ENCODE results near the gene SELENOP. TPM values are rescaled to one million over a fixed set of nuclear protein-coding genes. Genes with fewer than 3 reads are reported as not detected.

Gene SELENOP
- total and polyA plus RNA-seq, 5 experiments from 2014 or later = 0.44 to 3.9 (median 1.5) TPM; not detected in 1

DNA sequence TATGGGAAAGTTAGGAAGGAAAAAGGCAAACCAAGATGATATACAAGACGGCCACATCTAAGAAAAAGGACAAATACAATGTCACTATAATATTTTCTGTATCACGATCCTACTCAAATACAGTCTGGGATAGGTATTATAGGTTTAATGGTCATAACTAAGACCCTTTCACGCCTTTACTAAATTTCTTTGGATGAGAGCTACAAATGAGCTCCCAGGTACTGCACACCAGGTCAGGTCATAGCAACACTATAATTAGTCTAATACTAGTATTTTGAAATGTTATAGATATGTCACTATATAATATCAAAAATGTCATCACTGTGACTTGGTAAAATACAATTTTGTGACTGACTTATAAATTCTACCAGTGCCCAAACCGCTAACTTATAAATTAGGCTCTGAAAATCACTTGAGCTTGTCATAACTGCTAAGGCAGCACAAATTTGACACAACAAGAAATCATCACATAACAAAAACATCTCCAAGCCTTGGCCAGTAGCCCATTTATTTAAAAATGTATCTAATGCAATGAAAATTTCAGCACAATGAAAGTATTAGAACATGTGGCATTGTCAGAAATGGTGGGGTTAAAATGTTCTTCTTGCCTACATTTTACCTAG is 6.9 kb downstream of the SELENOP start:
- Mint-ChIP-seq H3K27me3 (peaks cover 0 to 1% (median 0%) of the 10 kb centered on the region in 5 donors), H3K4me3 (no peak overlapping the region), H3K27ac (no peak overlapping the region), H3K36me3 (peaks cover 0 to 10% (median 0%) of the 10 kb centered on the region in 3 donors), H3K9me3 (no peaks in the 10 kb centered on the region), H3K4me1 (no peaks in the 10 kb centered on the region)
- DNase-seq (no peak), ATAC-seq (no peak)
- POLR2A ChIA-PET = no interaction called here

DNA sequence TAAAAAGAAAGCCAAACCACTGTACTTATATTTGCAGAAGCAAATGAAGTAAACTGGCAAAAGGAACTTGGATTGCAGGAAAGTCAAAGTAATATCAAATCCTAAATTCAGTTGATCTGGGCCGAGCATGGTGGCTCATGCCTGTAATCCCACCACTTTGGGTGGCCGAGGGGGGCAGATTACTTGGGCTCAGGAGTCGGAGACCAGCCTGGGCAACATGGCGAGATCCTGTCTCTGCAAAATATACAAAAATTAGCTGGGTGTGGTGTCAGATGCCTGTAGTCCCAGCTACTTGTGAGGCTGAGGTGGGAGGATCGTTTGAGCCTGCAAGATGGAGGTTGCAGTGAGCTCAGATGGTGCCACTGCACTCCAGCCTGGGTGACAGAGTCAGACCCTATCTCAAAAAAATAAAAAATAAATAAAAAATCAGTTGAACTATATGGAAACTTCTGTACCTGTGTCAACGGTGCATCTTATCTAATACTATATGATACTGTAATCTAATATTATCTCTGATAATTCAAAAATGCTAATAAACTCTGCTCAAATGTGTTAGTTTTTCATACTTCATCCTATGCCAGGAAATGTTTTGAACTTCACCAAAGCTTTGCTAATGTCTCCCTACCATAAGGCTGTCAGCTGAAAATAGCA is 10.1 kb downstream of the SELENOP start:
- POLR2A ChIA-PET = no interaction called here
- H3K27me3 Mint-ChIP-seq = peaks cover 0 to 1% (median 0%) of the 10 kb centered on the region in 5 donors
- no peaks in the 10 kb centered on the region for H3K4me1 Mint-ChIP-seq
- H3K36me3 Mint-ChIP-seq = peaks cover 5 to 23% (median 7%) of the 10 kb centered on the region in 3 donors
- H3K4me3 Mint-ChIP-seq = no peak overlapping the region
- ATAC-seq = no peak
- no peak overlapping the region for H3K27ac Mint-ChIP-seq
- H3K9me3 Mint-ChIP-seq = peaks cover 0 to 10% (median 0%) of the 10 kb centered on the region in 9 donors
- DNase-seq = no peak

DNA sequence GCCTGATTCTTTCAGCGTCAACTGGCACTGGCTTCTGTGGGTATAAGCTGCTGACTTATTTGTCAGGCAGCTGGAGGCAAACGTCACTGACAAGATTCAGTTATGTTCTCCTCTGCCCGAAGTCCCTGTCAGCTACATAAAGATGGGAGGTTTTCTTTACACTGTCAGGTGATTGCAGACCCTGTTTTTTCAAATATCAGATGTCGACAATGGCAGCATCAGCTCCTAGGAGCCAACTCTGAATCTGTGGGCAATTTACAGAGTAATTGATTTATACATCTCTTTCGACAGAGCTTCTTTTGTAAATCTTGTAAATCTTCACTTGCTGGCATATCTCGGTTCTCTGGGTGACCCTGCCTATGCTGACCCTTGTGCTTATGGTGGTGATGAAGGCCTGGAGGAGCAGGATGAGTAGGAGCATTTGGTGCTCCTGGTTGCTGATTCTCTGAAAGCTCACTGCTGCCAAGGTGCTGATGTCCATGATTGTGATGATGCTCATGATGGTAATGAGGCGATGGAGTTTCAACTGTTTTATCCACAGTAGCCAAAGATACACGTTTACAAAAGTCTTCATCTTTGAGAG is 10.9 kb downstream of the SELENOP start:
- H3K36me3 Mint-ChIP-seq = peaks cover 5 to 23% (median 7%) of the 10 kb centered on the region in 3 donors
- no peaks in the 10 kb centered on the region for H3K4me1 Mint-ChIP-seq
- no peaks in the 10 kb centered on the region for H3K27me3 Mint-ChIP-seq
- ATAC-seq (no peak), DNase-seq (no peak)
- H3K9me3 Mint-ChIP-seq = peaks cover 0 to 10% (median 0%) of the 10 kb centered on the region in 9 donors
- POLR2A ChIA-PET = no interaction called here
- H3K27ac Mint-ChIP-seq = no peak overlapping the region
- H3K4me3 Mint-ChIP-seq = no peak overlapping the region

DNA sequence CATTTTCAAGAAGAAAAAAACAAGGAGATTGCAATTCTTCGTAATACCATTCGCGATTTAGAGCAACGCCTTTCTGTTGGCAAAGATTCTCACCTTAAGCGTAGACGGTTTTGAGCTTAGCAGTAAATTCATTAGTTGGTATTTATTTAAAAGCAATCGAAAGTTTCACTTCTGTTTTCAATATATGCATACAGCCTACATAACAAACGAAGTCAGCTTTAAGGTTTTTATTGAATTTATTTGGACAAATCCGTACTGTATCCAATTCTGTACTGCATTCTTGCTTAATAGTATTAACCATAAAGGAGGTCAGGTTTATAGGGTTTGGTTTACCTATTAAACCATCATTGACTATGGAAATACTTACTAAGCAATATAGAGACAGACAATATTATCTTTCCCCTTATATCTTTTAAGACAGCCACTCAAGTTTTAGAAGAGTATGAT is 12.0 kb downstream of the SELENOP start:
- DNase-seq (no peak), ATAC-seq (no peak)
- POLR2A ChIA-PET = no interaction called here
- Mint-ChIP-seq H3K27me3 (no peaks in the 10 kb centered on the region), H3K36me3 (peaks cover 7 to 23% (median 11%) of the 10 kb centered on the region in 3 donors), H3K27ac (no peak overlapping the region), H3K4me3 (no peak overlapping the region), H3K9me3 (peaks cover 0 to 15% (median 3%) of the 10 kb centered on the region in 9 donors), H3K4me1 (no peaks in the 10 kb centered on the region)

DNA sequence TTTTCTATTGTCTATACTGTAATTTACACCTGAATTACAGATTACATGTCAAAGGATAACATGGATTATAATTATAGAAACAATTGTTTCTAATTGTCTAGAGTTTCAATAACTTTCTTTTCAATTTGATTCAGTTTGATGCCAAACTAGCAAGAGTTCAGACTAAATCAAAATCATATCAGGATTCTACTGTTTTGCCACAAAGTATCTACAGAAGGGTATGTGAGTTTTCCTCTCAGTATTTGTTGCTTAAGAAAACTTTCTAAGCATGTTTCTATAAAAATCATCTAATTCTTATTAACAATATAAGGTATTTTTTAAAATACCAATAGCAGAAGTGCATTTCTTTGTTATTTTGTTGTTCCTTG is 12.5 kb downstream of the SELENOP start:
- DNase-seq (no peak), ATAC-seq (no peak)
- Mint-ChIP-seq H3K4me3 (no peak overlapping the region), H3K4me1 (no peaks in the 10 kb centered on the region), H3K27ac (no peak overlapping the region), H3K9me3 (peaks cover 0 to 20% (median 5%) of the 10 kb centered on the region in 9 donors), H3K36me3 (peaks cover 10 to 25% (median 15%) of the 10 kb centered on the region in 3 donors), H3K27me3 (no peaks in the 10 kb centered on the region)
- POLR2A ChIA-PET = no interaction called here

DNA sequence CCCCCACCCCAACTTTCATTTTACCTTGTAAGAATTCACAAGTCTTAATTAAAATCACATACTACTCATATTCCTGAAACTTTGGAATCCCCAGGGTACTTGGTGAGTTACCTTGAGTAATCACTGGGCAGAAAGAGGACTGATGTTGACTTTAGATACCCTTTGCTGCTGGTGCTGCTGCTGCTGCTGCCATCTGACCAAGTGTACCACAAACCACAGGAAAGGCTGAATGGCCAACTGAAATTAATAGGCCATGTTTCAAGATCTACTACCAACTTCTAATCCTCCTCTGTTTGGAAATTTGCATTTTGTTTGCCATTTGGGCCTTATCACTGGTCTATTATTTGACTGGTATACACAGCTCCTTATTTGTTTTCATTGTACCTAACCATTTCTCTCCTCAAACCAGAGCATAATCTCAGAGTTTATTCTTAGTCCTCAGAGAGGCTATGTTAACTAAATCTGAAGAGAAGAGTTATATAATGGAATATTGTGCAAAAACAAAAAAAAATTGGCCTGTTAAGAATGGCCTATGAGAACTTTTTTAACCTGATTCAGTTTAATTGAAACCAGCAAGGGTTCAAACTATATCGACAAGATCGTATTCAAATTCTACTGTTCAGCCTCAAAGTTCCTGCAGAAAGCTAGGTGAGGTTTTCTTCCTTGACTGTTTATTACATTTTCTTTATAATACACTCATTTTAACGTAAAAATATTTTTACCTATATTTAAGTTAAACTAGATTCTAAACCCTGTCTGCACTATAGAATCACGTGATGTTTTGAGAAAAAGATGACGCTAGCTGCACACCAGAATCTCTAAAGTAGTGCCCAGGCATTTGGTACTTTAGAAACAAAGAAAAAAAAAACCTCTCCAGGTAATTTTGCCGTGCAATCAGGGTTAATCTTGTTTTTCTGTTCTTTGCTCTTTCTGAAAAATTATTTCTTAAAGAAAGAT is 13.1 kb downstream of the SELENOP start:
- ATAC-seq = no peak
- Mint-ChIP-seq H3K4me1 (no peaks in the 10 kb centered on the region), H3K9me3 (peaks cover 0 to 27% (median 7%) of the 10 kb centered on the region in 9 donors), H3K4me3 (no peak overlapping the region), H3K36me3 (peaks cover 16 to 27% (median 21%) of the 10 kb centered on the region in 3 donors), H3K27me3 (no peaks in the 10 kb centered on the region), H3K27ac (no peak overlapping the region)
- DNase-seq = no peak
- POLR2A ChIA-PET = no interaction called here

DNA sequence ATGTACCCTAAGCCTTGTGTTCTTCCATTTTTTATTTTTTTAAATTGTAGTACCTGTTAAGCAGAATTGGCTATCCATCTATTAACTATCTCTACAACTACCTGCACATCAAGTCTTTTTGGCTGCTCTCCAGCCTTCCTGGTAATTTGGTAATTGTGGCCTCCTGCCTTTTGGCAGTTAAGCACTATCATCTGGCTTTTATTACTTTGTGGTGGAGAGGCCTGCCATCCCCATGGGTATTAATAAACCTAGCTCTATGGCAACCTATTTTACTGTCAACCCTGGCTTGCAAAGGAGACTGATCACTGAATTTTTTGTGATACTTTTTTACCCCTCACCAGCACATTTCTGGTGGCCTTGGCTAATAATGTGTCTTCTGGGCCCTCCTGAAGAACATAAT is 20.5 kb downstream of the SELENOP start:
- POLR2A ChIA-PET = no interaction called here
- DNase-seq (no peak), ATAC-seq (no peak)
- Mint-ChIP-seq H3K27ac (no peak overlapping the region), H3K9me3 (peaks cover 9 to 81% (median 34%) of the 10 kb centered on the region in 9 donors), H3K4me3 (no peak overlapping the region), H3K36me3 (peaks cover 31 to 62% (median 40%) of the 10 kb centered on the region in 3 donors), H3K27me3 (peaks cover 0 to 2% (median 0%) of the 10 kb centered on the region in 5 donors), H3K4me1 (no peaks in the 10 kb centered on the region)

DNA sequence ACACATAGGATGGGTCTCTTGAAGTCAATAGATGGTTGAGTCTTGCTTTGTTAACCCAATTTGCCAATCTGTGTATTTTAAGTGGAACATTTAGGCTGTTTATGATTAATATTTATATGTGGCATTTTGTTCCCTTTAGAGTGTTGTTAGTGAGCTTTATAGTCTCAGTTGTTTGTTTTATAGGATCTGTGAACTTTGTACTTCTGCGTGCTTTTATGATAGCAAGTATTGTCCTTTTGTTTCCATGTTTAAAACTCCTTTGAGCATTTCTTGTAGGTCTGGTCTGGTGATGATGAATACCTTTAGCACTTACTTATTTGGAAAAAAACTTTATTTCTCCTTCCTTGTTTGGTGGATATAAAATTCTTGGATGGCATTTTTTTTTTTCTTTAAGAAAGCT is 23.8 kb downstream of the SELENOP start:
- Mint-ChIP-seq H3K36me3 (peaks cover 40 to 54% (median 53%) of the 10 kb centered on the region in 3 donors), H3K27ac (no peak overlapping the region), H3K9me3 (peaks cover 15 to 80% (median 45%) of the 10 kb centered on the region in 9 donors), H3K4me3 (no peak overlapping the region), H3K27me3 (peaks cover 0 to 4% (median 0%) of the 10 kb centered on the region in 5 donors), H3K4me1 (no peaks in the 10 kb centered on the region)
- ATAC-seq (no peak), DNase-seq (no peak)
- POLR2A ChIA-PET = no interaction called here

DNA sequence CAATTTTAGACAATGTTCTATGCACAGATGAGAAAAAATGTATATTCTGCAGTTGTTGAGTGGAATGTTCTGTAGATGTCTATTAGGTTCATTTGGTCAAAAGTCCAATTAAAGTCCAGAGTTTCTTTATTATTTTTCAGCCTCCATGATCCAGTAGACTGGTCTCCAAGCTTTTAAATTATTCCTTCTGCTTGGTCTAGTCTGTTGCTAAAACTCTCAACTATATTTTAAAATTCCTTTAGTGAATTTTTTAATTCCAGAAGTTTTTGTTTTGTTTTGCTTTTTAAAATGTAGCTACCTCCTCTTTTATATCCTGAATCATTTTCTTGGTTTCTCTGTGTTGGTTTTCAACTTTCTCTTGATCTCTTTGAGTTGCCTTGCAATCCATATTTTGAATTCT is 24.6 kb downstream of the SELENOP start:
- H3K27ac Mint-ChIP-seq = no peak overlapping the region
- DNase-seq = no peak
- H3K4me3 Mint-ChIP-seq = no peak overlapping the region
- POLR2A ChIA-PET = no interaction called here
- H3K36me3 Mint-ChIP-seq = peaks cover 43 to 52% (median 49%) of the 10 kb centered on the region in 3 donors
- no peaks in the 10 kb centered on the region for H3K4me1 Mint-ChIP-seq
- peaks cover 0 to 4% (median 0%) of the 10 kb centered on the region in 5 donors for H3K27me3 Mint-ChIP-seq
- ATAC-seq = no peak
- peaks cover 15 to 74% (median 46%) of the 10 kb centered on the region in 9 donors for H3K9me3 Mint-ChIP-seq

DNA sequence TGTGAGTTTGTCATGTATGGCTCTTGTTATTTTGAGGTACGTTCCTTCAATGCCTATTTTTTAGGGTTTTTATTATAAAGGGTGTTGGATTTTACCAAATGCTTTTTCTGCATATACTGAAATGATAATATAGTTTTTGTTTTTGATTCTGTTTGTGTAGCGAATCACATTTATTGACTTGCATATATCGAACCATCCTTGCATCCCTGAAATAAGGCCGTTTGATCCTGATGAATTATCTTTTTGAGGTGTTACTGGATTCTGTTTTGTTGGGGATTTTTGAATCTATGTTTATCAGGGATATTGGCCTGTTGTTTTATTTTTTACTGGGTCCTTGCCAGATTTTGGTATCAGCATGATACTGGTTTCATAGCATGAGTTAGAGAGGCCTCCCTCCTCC is 25.9 kb downstream of the SELENOP start:
- DNase-seq (no peak), ATAC-seq (no peak)
- H3K27me3 Mint-ChIP-seq = peaks cover 0 to 3% (median 0%) of the 10 kb centered on the region in 5 donors
- peaks cover 15 to 62% (median 44%) of the 10 kb centered on the region in 9 donors for H3K9me3 Mint-ChIP-seq
- H3K36me3 Mint-ChIP-seq = peaks cover 42 to 44% (median 43%) of the 10 kb centered on the region in 3 donors
- POLR2A ChIA-PET = no interaction called here
- H3K27ac Mint-ChIP-seq = no peak overlapping the region
- H3K4me3 Mint-ChIP-seq = no peak overlapping the region
- H3K4me1 Mint-ChIP-seq = peaks cover 0 to 2% (median 0%) of the 10 kb centered on the region in 4 donors

DNA sequence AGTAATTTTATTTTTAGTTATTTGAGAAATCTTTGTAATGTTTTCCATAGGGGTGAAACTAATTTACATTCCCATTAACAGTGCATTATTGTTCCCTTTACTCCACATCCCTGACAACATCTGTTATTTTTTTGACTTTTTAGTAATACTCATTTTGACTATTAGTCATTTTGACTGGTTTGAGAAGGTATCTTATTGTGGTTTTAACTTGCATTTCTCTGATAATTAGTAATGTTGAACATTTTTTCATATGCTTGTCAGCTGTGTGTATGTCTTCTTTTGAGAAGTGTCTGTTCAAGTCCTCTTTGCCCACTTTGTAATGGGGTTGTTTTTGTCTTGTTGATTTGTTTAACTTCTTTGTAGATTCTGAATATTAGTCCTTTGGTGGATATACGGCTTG is 27.6 kb downstream of the SELENOP start:
- POLR2A ChIA-PET = no interaction called here
- H3K36me3 Mint-ChIP-seq = peaks cover 35 to 44% (median 42%) of the 10 kb centered on the region in 3 donors
- peaks cover 14 to 49% (median 37%) of the 10 kb centered on the region in 9 donors for H3K9me3 Mint-ChIP-seq
- no peak overlapping the region for H3K27ac Mint-ChIP-seq
- DNase-seq = no peak
- H3K27me3 Mint-ChIP-seq = peaks cover 0 to 3% (median 0%) of the 10 kb centered on the region in 5 donors
- no peak overlapping the region for H3K4me3 Mint-ChIP-seq
- peaks cover 0 to 2% (median 0%) of the 10 kb centered on the region in 4 donors for H3K4me1 Mint-ChIP-seq
- ATAC-seq = no peak

DNA sequence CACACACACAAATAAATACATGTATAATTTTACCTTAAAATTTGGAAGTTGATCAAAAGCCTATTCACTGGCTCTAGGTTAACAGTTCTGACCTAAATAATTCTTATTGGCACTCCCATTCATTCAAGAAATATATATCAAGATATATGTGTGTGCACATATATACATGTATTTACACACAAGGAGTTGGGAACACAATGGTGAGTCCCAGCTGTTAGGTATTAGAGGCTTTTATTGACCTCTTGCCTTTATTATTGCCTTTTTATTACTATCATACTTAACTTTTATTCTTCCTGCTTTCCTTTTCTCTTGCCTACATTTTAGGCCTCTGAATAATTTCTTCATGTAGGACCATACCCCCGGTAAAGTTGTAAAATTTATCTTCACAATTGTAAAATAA is 30.1 kb downstream of the SELENOP start:
- ATAC-seq (no peak), DNase-seq (no peak)
- POLR2A ChIA-PET = no interaction called here
- no peak overlapping the region for H3K4me3 Mint-ChIP-seq
- H3K4me1 Mint-ChIP-seq = peaks cover 0 to 6% (median 0%) of the 10 kb centered on the region in 4 donors
- peaks cover 16 to 30% (median 30%) of the 10 kb centered on the region in 3 donors for H3K36me3 Mint-ChIP-seq
- no peak overlapping the region for H3K27ac Mint-ChIP-seq
- H3K9me3 Mint-ChIP-seq = peaks cover 7 to 23% (median 20%) of the 10 kb centered on the region in 9 donors
- peaks cover 0 to 3% (median 0%) of the 10 kb centered on the region in 5 donors for H3K27me3 Mint-ChIP-seq

All from naive thymus-derived CD8-positive, alpha-beta T cell (primary cell).